ENCODE data around the gene EIF3I.
A peak's percentile ranks its signal among the peaks of the same experiment; 100 is the strongest.

EIF3I gene

GRCh38 chr1:32239790-32240139 is 17.6 kb downstream of the EIF3I start:
- Histone ChIP-seq H3K4me2 (ENCODE audit: low read length) (peak overlapping the region; percentile 94), H3K4me3 (ENCODE audit: low read length) (peak overlapping the region; percentile 68), H3K4me1 (ENCODE audit: control insufficient read depth, insufficient read depth, low read length) (peaks cover 40% of the 10 kb centered on the region), H3K27me3 (ENCODE audit: control insufficient read depth, insufficient read depth, low read length) (no peaks in the 10 kb centered on the region), H3K36me3 (ENCODE audit: insufficient read depth, low read length) (no peaks in the 10 kb centered on the region), H3K9me3 (replicated peaks; ENCODE audit: low read length) (no peaks in the 10 kb centered on the region), H3K9ac (ENCODE audit: low read depth, low read length) (no peak overlapping the region)

GRCh38 chr1:32240140-32240951 is 18.1 kb downstream of the EIF3I start:
- Histone ChIP-seq H3K36me3 (ENCODE audit: insufficient read depth, low read length) (no peaks in the 10 kb centered on the region), H3K9ac (ENCODE audit: low read depth, low read length) (peak overlapping the region; percentile 56), H3K9me3 (replicated peaks; ENCODE audit: low read length) (no peaks in the 10 kb centered on the region), H3K4me1 (ENCODE audit: control insufficient read depth, insufficient read depth, low read length) (peaks cover 34% of the 10 kb centered on the region), H3K27me3 (ENCODE audit: control insufficient read depth, insufficient read depth, low read length) (no peaks in the 10 kb centered on the region), H3K4me3 (ENCODE audit: low read length) (peak overlapping the region; percentile 68), H3K4me2 (ENCODE audit: low read length) (peak overlapping the region; percentile 94)

GRCh38 chr1:32241001-32241763 is 19.0 kb downstream of the EIF3I start:
- no peaks in the 10 kb centered on the region for H3K9me3 ChIP-seq (replicated peaks; ENCODE audit: low read length)
- no peaks in the 10 kb centered on the region for H3K36me3 ChIP-seq (ENCODE audit: insufficient read depth, low read length)
- H3K4me3 ChIP-seq (ENCODE audit: low read length) = peak overlapping the region; percentile 68
- peaks cover 29% of the 10 kb centered on the region for H3K4me1 ChIP-seq (ENCODE audit: control insufficient read depth, insufficient read depth, low read length)
- H3K4me2 ChIP-seq (ENCODE audit: low read length) = peak overlapping the region; percentile 94
- peak overlapping the region; percentile 56 for H3K9ac ChIP-seq (ENCODE audit: low read depth, low read length)
- no peaks in the 10 kb centered on the region for H3K27me3 ChIP-seq (ENCODE audit: control insufficient read depth, insufficient read depth, low read length)

- H3K27me3 ChIP-seq (ENCODE audit: control insufficient read depth, insufficient read depth, low read length) = no peaks in the 10 kb centered on the region
- peak overlapping the region; percentile 32 for H3K4me2 ChIP-seq (ENCODE audit: low read length)
- H3K36me3 ChIP-seq (ENCODE audit: insufficient read depth, low read length) = no peaks in the 10 kb centered on the region
- no peak overlapping the region for H3K4me3 ChIP-seq (ENCODE audit: low read length)
- H3K9ac ChIP-seq (ENCODE audit: low read depth, low read length) = no peak overlapping the region
- H3K9me3 ChIP-seq (replicated peaks; ENCODE audit: low read length) = no peaks in the 10 kb centered on the region
- H3K4me1 ChIP-seq (ENCODE audit: control insufficient read depth, insufficient read depth, low read length) = peaks cover 30% of the 10 kb centered on the region
These were observed 20.2 kb downstream of the EIF3I start for GRCh38 chr1:32242341-32242851.

GRCh38 chr1:32246888-32247273 is 24.7 kb downstream of the EIF3I start, which contains the start of gene FAM167B:
TSS of gene FAM167B (plus strand) at chr1:32247222. CDS start at chr1:32247422, 200 bp downstream.
- Histone ChIP-seq H3K4me2 (ENCODE audit: low read length) (no peak within 1 kb of the TSS), H3K36me3 (ENCODE audit: insufficient read depth, low read length) (no peaks in the 10 kb centered on the region), H3K27me3 (ENCODE audit: control insufficient read depth, insufficient read depth, low read length) (no peaks in the 10 kb centered on the region), H3K9me3 (replicated peaks; ENCODE audit: low read length) (no peaks in the 10 kb centered on the region), H3K9ac (ENCODE audit: low read depth, low read length) (no peak within 1 kb of the TSS), H3K4me3 (ENCODE audit: low read length) (no peak within 1 kb of the TSS), H3K4me1 (ENCODE audit: control insufficient read depth, insufficient read depth, low read length) (peaks cover 20% of the 10 kb centered on the region)

GRCh38 chr1:32247452-32247851 is 25.2 kb downstream of the EIF3I start:
- no peaks in the 10 kb centered on the region for H3K9me3 ChIP-seq (replicated peaks; ENCODE audit: low read length)
- no peaks in the 10 kb centered on the region for H3K36me3 ChIP-seq (ENCODE audit: insufficient read depth, low read length)
- no peak overlapping the region for H3K9ac ChIP-seq (ENCODE audit: low read depth, low read length)
- H3K4me1 ChIP-seq (ENCODE audit: control insufficient read depth, insufficient read depth, low read length) = peaks cover 19% of the 10 kb centered on the region
- no peak overlapping the region for H3K4me3 ChIP-seq (ENCODE audit: low read length)
- peaks cover 2% of the 10 kb centered on the region for H3K27me3 ChIP-seq (ENCODE audit: control insufficient read depth, insufficient read depth, low read length)
- H3K4me2 ChIP-seq (ENCODE audit: low read length) = no peak overlapping the region

- Histone ChIP-seq H3K27me3 (ENCODE audit: control insufficient read depth, insufficient read depth, low read length) (peaks cover 6% of the 10 kb centered on the region), H3K4me2 (ENCODE audit: low read length) (peak overlapping the region; percentile 60), H3K9me3 (replicated peaks; ENCODE audit: low read length) (no peaks in the 10 kb centered on the region), H3K36me3 (ENCODE audit: insufficient read depth, low read length) (no peaks in the 10 kb centered on the region), H3K4me1 (ENCODE audit: control insufficient read depth, insufficient read depth, low read length) (peaks cover 16% of the 10 kb centered on the region), H3K4me3 (ENCODE audit: low read length) (no peak overlapping the region), H3K9ac (ENCODE audit: low read depth, low read length) (no peak overlapping the region)
These were observed 26.0 kb downstream of the EIF3I start for GRCh38 chr1:32247983-32248889.

GRCh38 chr1:32249831-32250525 is 27.8 kb downstream of the EIF3I start:
- Histone ChIP-seq H3K4me1 (ENCODE audit: control insufficient read depth, insufficient read depth, low read length) (peaks cover 16% of the 10 kb centered on the region), H3K4me2 (ENCODE audit: low read length) (no peak overlapping the region), H3K9ac (ENCODE audit: low read depth, low read length) (no peak overlapping the region), H3K27me3 (ENCODE audit: control insufficient read depth, insufficient read depth, low read length) (peaks cover 6% of the 10 kb centered on the region), H3K4me3 (ENCODE audit: low read length) (no peak overlapping the region), H3K9me3 (replicated peaks; ENCODE audit: low read length) (no peaks in the 10 kb centered on the region), H3K36me3 (ENCODE audit: insufficient read depth, low read length) (no peaks in the 10 kb centered on the region)

GRCh38 chr1:32250893-32251716 is 28.9 kb downstream of the EIF3I start, which contains the start of gene LCK:
TSS of gene LCK (plus strand) at chr1:32251265. CDS start at chr1:32274330, 23,065 bp downstream.
- Histone ChIP-seq H3K36me3 (ENCODE audit: insufficient read depth, low read length) (no peaks in the 10 kb centered on the region), H3K4me3 (ENCODE audit: low read length) (no peak within 1 kb of the TSS), H3K27me3 (ENCODE audit: control insufficient read depth, insufficient read depth, low read length) (peaks cover 6% of the 10 kb centered on the region), H3K9ac (ENCODE audit: low read depth, low read length) (no peak within 1 kb of the TSS), H3K4me1 (ENCODE audit: control insufficient read depth, insufficient read depth, low read length) (peaks cover 16% of the 10 kb centered on the region), H3K9me3 (replicated peaks; ENCODE audit: low read length) (no peaks in the 10 kb centered on the region), H3K4me2 (ENCODE audit: low read length) (no peak within 1 kb of the TSS)

Data from skeletal muscle satellite cell (primary cell).